Subcutaneous abdominal adipose tissue (tissue), 5 donors: Measurements from ENCODE around the gene NAV2.

Source experiments
- H3K27ac ChIP-seq: one replicate; pipeline ENCODE4 v1.7.0; 2013; ENCODE audit warnings: low read depth, mild to moderate bottlenecking, inconsistent platforms, low read length, moderate library complexity
- H3K27me3 ChIP-seq, 5 donors: one replicate each; pipeline ENCODE4 v1.7.0; 2013; ENCODE audit warnings: low read length in 5 of 5, inconsistent platforms in 1 of 5; ENCODE audit not compliant: control insufficient read depth in 5 of 5, insufficient read depth in 4 of 5
- H3K36me3 ChIP-seq, 5 donors: one replicate each; pipeline ENCODE4 v1.7.0; 2013; ENCODE audit warnings: low read length in 5 of 5; ENCODE audit not compliant: control insufficient read depth in 5 of 5, insufficient read depth in 5 of 5
- H3K4me1 ChIP-seq, 5 donors: one replicate each; pipeline ENCODE4 v1.7.0; 2013; ENCODE audit warnings: low read length in 5 of 5, mild to moderate bottlenecking in 3 of 5, moderate library complexity in 1 of 5; ENCODE audit not compliant: control insufficient read depth in 5 of 5, insufficient read depth in 5 of 5
- H3K4me3 ChIP-seq, 5 donors: one replicate each; pipeline ENCODE4 v1.7.0; 2013; ENCODE audit warnings: low read length in 5 of 5, low read depth in 1 of 5
- H3K9ac ChIP-seq, 5 donors: one replicate each; pipeline ENCODE4 v1.7.0; 2013; ENCODE audit warnings: low read length in 5 of 5, mild to moderate bottlenecking in 4 of 5, moderate library complexity in 3 of 5
- H3K9me3 ChIP-seq, 5 donors: one replicate each; pipeline ENCODE4 v1.7.0; 2013; ENCODE audit warnings: low read length in 5 of 5; ENCODE audit not compliant: control insufficient read depth in 5 of 5
- donor health status: healthy.
- donor health status: healthy.
- donor health status: healthy.
- donor health status: healthy.
- donor health status: healthy.

NAV2 gene

DNA sequence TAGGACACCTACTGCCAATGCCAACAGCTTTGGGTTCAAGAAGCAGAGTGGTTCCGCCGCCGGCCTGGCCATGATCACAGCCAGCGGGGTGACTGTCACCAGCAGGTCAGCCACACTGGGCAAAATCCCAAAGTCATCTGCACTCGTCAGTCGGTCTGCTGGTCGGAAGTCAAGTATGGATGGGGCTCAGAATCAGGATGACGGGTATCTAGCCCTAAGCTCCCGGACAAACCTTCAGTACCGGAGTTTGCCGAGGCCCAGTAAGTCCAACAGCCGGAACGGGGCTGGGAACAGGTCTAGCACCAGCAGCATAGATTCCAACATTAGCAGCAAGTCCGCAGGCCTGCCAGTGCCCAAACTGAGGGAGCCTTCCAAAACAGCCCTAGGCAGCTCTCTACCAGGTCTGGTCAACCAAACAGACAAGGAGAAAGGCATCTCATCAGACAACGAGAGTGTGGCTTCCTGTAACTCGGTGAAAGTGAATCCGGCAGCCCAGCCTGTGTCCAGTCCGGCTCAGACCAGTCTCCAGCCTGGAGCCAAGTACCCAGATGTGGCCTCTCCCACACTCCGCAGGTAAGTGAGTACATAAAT, 332.6 kb downstream of the NAV2 start:
- H3K27ac ChIP-seq = no peak overlapping the region
- no peaks in the 10 kb centered on the region for H3K9me3 ChIP-seq
- H3K9ac ChIP-seq = no peak overlapping the region
- no peaks in the 10 kb centered on the region for H3K4me1 ChIP-seq
- no peak overlapping the region for H3K4me3 ChIP-seq
- H3K27me3 ChIP-seq = no peaks in the 10 kb centered on the region
- peaks cover 0 to 30% (median 8%) of the 10 kb centered on the region in 5 donors for H3K36me3 ChIP-seq

DNA sequence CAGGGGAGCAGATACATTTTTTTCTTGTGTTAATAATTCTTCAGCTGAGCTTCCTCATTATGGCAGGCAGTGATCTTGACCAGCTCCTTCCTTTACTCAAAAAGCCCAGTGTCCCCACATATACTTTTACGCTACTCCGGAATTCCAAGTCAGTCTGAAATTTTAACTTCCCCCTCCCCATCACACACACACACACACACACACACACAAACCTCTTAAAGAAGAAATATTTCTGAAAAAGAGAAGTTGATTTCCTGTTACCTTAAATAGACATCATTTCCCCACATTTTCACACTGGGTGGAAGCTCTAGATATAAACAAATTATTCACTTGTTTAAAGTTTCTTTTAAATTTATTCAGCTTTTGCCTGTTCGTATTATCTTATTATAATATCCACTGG, 333.8 kb downstream of the NAV2 start:
- no peak overlapping the region for H3K9ac ChIP-seq
- H3K36me3 ChIP-seq = peaks cover 0 to 38% (median 8%) of the 10 kb centered on the region in 5 donors
- no peak overlapping the region for H3K4me3 ChIP-seq
- no peaks in the 10 kb centered on the region for H3K27me3 ChIP-seq
- no peak overlapping the region for H3K27ac ChIP-seq
- no peaks in the 10 kb centered on the region for H3K9me3 ChIP-seq
- H3K4me1 ChIP-seq = no peaks in the 10 kb centered on the region

DNA sequence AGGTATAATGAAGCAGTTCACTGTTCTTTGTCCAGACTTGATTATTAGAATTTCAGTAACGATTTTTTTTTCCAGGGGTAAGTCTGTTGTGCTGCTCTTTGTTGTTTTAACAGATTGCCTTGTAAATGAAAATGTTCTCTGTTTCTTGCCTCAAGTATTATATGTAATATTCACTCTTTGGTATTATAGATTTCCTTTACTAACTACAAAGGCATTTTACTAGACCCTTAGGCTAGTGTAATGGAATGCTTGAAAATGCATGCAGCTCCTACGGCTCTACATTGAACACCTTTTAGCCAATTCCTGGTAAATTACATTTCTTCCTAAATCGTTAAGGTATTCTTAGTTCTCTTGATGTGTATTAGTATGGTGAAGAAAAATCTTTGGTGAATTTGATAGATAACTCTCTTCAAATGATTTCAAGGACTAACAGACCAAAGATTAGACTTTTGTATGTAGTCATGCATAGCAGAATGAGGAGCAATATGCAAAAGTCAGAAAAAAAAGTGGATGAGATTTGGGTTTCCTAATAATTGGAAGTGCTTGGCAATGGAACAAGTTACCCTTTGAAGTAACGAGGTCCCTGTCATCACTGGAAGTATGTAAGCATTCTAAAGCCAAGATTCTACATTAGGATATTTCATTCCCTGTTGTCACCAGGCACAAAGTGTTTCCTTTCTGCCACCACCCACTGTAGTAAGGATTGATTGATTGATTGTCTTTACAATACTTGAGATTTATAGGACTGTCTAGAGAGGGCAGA, 334.6 kb downstream of the NAV2 start:
- no peak overlapping the region for H3K27ac ChIP-seq
- no peaks in the 10 kb centered on the region for H3K27me3 ChIP-seq
- H3K4me3 ChIP-seq = no peak overlapping the region
- H3K9me3 ChIP-seq = no peaks in the 10 kb centered on the region
- peaks cover 0 to 46% (median 8%) of the 10 kb centered on the region in 5 donors for H3K36me3 ChIP-seq
- no peaks in the 10 kb centered on the region for H3K4me1 ChIP-seq
- no peak overlapping the region for H3K9ac ChIP-seq

DNA sequence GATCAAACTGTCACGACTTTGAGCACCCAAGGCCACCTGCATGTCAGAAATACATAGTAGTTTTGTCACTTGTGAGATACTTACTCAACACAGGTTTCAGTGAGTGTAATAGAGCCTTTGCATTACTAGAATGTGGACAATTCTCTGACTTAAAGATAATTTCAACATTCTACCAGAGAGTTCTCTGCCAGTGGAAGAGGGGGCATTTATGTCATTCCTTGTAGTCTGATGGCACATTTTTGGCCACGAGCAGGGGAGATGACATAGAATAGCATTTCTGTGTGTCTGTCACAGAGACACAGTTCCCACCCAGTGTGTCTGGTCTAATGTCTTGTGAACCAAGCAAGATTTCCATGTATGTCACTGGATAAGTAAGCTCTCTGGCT, 335.1 kb downstream of the NAV2 start:
- no peak overlapping the region for H3K27ac ChIP-seq
- H3K36me3 ChIP-seq = peaks cover 0 to 48% (median 10%) of the 10 kb centered on the region in 5 donors

DNA sequence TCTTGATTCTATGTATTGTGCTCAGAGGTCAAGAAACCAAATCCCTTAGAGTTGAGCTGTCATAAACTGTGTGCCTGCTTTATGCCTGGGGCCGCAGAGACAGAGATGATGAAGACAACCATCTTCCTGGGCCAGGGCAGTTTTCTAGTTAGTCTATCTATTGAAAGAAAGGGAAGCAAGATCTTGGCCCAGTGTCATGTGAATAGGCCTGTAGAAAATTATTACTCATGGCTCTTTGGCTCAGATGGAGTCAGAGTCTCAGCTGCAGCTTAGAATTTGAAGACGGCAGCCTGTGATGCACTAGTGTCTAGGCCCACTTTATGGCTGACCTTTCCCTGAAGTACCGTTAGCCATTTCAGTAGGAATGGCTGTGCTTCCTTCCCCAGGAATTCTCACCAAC, 335.6 kb downstream of the NAV2 start:
- Histone ChIP-seq H3K27me3 (no peaks in the 10 kb centered on the region), H3K36me3 (peaks cover 0 to 50% (median 10%) of the 10 kb centered on the region in 5 donors), H3K4me3 (no peak overlapping the region), H3K4me1 (no peaks in the 10 kb centered on the region), H3K27ac (no peak overlapping the region), H3K9me3 (no peaks in the 10 kb centered on the region), H3K9ac (no peak overlapping the region)

More for the DNA sequence above, 335.1 kb downstream of the NAV2 start:
- H3K27me3 ChIP-seq = no peaks in the 10 kb centered on the region
- H3K9ac ChIP-seq = no peak overlapping the region
- no peaks in the 10 kb centered on the region for H3K4me1 ChIP-seq
- no peak overlapping the region for H3K4me3 ChIP-seq
- no peaks in the 10 kb centered on the region for H3K9me3 ChIP-seq

DNA sequence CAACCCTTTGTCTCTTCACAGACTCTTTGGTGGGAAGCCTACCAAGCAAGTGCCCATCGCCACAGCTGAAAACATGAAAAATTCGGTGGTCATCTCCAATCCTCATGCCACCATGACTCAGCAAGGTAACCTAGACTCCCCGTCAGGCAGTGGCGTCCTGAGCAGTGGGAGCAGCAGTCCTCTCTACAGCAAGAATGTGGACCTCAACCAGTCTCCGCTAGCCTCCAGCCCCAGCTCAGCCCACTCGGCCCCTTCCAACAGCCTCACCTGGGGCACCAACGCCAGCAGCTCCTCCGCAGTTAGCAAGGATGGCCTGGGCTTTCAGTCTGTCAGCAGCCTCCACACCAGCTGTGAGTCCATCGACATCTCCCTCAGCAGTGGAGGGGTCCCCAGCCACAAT, 336.1 kb downstream of the NAV2 start:
- H3K9ac ChIP-seq = no peak overlapping the region

DNA sequence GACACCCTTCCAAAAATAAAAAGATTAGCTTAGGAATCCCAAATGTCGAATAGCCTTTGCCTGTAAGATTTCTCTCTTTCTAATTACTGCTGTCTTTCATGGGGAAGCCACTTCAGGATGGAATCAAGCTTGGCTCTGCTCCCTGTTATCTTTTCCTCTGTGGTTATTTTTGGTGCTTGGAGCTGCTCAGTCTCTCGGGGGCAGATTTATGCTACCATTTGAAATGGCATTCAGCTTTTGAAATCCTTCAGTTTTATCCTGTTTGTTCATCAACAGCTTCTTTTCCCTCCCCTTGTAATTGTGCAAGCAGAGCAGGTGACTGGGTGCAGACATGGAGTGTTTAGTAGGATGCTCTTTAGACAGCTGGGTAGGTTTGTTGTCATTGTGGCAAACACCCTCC, 336.6 kb downstream of the NAV2 start:
- H3K36me3 ChIP-seq = peaks cover 0 to 51% (median 10%) of the 10 kb centered on the region in 5 donors
- no peak overlapping the region for H3K4me3 ChIP-seq
- H3K9ac ChIP-seq = no peak overlapping the region

More for the DNA sequence above, 336.1 kb downstream of the NAV2 start:
- no peaks in the 10 kb centered on the region for H3K9me3 ChIP-seq
- H3K27me3 ChIP-seq = no peaks in the 10 kb centered on the region
- H3K4me1 ChIP-seq = no peaks in the 10 kb centered on the region
- no peak overlapping the region for H3K4me3 ChIP-seq
- peaks cover 0 to 54% (median 10%) of the 10 kb centered on the region in 5 donors for H3K36me3 ChIP-seq
- no peak overlapping the region for H3K27ac ChIP-seq

DNA sequence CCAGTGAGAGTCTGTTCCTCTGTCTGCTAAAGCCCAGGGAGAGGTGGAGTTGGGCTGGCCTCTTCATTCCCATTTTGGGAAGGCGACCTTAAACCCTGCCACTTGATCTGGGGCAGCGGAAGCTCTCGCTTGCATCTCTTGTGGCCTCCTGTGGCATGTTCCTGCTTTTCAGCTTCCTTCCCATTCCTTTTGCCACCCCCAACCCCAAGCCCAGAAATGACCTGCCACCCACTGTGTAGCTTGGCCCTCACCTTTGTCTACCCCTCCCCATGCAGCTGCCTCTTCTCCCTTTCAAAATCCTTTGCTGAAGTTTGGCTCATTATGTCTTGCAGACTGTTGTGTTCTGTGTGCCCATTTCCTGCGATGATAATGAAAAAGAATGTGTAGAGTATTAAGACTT, 337.4 kb downstream of the NAV2 start:
- Histone ChIP-seq H3K4me1 (no peaks in the 10 kb centered on the region), H3K9me3 (no peaks in the 10 kb centered on the region), H3K9ac (no peak overlapping the region), H3K27me3 (no peaks in the 10 kb centered on the region), H3K4me3 (no peak overlapping the region), H3K27ac (no peak overlapping the region), H3K36me3 (peaks cover 4 to 52% (median 10%) of the 10 kb centered on the region in 5 donors)

More for the DNA sequence above, 336.6 kb downstream of the NAV2 start:
- no peaks in the 10 kb centered on the region for H3K9me3 ChIP-seq
- no peaks in the 10 kb centered on the region for H3K27me3 ChIP-seq
- H3K27ac ChIP-seq = no peak overlapping the region
- H3K4me1 ChIP-seq = no peaks in the 10 kb centered on the region

DNA sequence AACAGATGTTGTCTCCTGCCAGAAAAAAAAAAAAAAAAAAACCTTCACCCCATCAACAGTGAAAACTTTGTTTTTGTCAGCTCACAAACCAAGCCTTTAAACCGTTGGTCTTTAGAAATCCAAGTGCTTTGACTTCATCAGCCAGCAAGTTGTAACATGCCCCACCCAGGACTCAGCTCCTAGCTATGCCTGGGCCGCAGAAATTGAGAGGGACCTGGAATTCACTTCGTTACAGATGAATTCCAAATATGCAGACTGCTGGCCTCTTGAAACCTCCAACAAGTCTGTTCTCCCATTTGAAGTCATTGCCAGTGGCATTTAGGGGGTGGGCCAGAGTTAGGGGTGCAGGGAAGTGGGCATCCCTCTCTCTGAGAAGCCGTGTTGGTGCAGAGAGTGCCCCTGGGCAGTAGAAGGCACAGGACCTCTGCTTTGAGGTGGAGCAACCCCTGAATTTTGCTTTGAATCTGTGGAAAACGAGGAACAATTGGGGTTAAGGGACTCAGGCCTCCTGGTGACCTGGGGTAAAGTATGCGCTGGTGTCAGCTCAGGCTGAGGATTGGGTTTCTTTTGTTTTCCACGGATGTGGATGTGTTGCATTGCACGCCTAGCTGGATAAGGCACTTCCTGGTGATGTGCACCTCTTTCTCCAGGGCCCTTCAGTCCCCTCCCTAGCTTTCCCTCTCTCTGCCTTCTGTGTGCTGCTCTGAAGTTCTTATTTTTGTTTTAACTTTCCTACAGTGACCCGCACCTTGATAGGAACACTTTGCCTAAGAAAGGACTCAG, 338.1 kb downstream of the NAV2 start:
- H3K4me3 ChIP-seq = no peak overlapping the region
- no peak overlapping the region for H3K9ac ChIP-seq
- no peaks in the 10 kb centered on the region for H3K9me3 ChIP-seq
- no peaks in the 10 kb centered on the region for H3K27me3 ChIP-seq
- peaks cover 2 to 52% (median 5%) of the 10 kb centered on the region in 5 donors for H3K36me3 ChIP-seq
- no peak overlapping the region for H3K27ac ChIP-seq
- H3K4me1 ChIP-seq = no peaks in the 10 kb centered on the region
